NCI-H1417 (cell line): ENCODE data around the gene ITPR1.

Experiments
- DNase-seq, 3 experiments: peaks; one replicate each; lab custom pipeline; 2025; lab: John Stamatoyannopoulos, UW

Gene ITPR1

DNA sequence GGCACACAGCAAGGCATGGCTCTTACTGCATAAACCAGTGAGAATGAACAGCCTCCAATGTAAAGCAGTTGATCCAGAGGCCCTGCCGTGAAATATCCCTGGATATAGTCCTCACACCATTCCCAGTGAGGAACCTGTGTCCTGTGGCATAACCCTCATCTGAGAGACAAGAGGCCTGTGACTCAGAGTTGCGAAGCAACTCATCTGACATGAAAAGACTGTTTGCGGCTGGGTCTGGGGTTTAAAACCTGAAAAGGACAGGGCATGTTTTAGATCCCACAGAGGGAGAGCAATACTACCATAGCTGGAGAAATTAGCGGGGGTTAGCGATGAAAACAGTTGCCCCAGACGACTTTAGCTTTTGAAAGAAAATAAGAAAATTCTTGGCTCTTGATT is 320.8 kb downstream of the ITPR1 start:
- DNase-seq, result no peak

DNA sequence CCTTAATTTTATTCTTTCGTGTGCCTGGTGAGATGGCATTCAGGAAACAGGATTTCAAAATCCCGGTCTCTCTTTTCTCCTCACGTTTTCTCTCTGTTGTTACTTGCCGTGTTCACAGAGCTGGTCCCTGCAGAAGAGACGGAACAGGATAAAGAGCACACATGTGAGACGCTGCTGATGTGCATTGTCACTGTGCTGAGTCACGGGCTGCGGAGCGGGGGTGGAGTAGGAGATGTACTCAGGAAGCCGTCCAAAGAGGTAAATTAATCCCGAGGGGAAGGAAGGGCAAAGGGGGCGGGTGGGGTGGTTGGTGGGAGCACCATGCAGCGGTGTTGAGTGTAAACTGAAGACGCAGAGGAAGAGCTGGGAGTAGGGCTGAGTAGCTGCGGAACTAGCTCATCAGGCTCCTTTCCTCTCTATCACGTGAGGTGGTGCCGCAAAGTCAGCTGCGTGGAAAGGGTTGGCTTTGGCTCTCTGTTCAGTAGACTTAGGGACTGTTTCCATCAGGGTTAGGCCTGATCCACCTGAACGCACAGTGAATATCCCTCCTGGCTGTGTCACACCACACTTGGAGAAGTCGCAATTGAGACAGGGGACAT is 321.3 kb downstream of the ITPR1 start:
- no peak for DNase-seq

DNA sequence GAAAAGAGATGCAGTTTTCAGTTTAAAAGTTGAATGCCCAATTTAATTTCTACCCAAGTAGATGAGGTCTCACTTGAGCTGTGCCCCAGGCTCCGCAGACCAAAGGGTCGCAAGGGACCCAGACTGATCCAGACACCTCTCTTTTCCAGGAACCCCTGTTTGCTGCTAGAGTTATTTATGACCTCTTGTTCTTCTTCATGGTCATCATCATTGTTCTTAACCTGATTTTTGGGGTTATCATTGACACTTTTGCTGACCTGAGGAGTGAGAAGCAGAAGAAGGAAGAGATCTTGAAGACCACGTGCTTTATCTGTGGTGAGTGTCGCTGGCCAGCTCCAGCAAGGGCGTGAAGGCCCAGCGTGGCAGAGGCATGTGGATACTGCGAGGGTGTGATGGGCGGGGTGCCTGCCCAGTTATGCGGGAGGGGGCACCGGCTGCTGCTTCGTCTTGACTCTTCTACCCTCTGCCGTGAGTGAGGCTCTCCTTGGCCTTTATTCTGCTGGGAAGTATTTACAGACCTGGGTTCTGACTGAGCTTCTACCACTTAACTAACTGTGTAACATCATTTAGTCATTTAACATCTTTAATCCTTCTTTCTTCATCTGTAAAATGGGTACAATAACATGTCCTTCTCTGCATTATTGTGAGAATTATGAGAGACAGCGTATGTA is 321.9 kb downstream of the ITPR1 start:
- DNase-seq, result no peak

DNA sequence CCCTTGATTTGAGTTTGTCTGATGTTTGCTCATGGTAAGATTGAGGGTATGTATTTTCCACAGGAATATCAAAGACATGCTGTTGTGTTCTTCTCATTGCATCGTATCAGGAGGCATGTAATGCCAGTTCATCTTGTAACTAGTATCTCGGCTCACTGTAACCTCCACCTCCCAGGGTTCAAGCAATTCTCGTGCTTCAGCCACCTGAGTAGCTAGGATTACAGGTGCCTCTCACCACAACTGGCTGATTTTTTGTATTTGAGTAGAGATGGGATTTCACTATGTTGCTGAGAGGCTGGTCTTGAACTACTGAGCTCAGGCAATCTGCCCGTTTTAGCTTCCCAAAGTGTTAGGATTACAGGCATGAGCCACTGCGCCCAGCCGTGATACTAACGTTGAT is 323.2 kb downstream of the ITPR1 start:
- DNase-seq, result no peak

DNA sequence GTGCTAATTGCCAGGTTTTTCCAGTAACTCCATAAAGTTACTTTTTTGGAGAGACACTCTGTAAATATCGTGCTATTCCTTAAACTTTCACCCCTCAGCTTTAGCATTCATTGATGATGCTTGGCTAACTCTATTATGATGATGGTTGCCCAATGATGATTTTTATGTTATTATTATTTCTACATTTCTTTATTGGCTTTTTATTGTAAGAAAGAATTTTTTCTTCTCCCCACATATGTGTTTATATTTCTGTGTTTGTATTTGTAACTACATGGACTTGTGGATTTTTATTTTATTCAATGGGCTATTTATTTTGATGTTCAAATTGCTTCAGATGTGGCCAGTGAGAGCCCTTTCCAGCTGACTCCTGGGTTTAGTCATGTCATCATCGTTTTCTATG is 323.6 kb downstream of the ITPR1 start:
- DNase-seq, result no peak

DNA sequence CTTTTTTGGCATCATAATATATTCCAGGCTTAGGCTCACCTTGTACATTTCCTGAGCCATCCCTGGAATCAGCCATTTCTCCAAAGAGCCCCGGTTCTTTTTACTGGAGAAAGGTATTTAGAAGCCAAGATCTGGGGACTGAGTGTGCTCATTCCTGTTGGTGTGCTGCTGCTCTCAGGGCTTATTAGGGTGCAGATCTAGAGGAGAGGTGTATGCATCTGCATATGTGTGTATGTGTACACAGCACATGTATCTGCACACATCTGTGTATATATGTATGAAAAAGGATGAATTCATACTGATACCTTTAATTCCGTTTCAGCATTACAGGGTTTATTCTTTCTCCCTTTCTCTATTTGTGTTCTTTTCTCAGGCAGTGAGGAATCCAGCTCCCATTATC is 324.0 kb downstream of the ITPR1 start:
- no peak for DNase-seq

DNA sequence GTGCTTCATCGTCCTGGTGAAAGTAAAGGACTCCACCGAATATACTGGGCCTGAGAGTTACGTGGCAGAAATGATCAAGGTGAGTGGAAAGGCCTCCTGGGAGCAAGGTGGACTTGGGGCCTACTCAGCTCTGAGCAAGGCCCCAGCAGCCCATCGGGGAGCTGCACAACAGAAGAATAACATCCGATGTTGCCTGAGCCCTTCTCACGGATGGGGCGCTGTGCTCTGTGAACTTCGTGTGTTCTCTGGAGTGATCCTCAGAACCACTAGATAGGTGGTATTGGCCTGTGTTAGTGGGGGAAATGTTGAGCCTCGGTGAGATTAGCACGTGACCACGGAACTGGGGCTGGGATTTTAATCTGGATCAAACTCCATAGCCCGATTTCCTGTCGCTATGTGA is 325.0 kb downstream of the ITPR1 start:
- no peak for DNase-seq

DNA sequence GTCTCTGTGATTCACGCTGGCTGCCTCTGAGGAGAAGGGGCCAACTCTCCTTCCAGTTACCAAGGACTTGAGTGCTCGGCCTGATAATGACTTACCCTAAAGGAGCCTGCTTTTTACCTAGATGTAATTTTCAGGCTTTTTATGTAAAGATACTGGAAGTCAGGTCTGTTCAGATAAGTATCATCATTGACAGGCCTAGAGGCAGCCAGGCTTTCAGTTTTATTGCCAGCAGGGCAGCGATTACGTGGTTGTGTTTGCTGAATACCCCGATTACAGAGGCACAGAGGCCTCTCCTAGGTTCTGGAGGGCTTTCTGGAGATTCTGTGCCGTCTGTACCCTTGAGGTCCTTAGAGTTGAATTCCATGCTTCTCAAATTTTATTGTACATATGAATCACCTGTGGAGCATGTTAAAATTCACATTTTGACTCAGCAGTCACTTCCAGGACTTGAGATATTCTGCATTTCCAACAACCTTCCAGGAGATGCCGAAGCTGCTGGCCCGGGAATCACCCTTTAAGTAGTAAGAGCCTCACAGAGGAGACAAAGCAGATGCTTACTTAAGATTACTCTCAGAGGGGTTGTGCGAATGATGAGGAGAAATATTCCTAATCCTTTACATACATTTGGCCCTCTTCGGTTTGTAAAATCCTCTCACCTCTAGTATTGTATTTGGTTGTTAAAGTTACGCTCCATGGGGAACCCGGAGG is 326.0 kb downstream of the ITPR1 start:
- no peak for DNase-seq

DNA sequence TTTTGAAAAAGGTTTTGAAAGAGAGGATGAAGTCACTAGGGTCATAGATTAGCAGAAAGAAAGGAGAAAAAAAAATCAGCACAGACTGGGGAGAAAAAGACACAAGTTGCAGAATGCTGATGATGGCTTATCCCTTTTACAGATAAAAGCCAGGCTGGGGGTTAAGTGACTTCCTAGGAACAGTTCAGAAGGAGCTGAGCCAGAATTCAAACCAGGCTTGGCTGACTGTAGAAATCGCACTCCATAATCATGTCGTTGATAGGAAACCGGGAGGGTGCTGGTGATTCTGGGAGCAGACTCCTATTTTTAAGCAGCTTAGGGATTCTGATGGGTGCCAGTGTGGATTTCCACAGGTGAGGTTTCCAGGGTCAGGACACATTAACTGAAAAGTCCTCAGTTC is 326.6 kb downstream of the ITPR1 start:
- DNase-seq, result no peak

DNA sequence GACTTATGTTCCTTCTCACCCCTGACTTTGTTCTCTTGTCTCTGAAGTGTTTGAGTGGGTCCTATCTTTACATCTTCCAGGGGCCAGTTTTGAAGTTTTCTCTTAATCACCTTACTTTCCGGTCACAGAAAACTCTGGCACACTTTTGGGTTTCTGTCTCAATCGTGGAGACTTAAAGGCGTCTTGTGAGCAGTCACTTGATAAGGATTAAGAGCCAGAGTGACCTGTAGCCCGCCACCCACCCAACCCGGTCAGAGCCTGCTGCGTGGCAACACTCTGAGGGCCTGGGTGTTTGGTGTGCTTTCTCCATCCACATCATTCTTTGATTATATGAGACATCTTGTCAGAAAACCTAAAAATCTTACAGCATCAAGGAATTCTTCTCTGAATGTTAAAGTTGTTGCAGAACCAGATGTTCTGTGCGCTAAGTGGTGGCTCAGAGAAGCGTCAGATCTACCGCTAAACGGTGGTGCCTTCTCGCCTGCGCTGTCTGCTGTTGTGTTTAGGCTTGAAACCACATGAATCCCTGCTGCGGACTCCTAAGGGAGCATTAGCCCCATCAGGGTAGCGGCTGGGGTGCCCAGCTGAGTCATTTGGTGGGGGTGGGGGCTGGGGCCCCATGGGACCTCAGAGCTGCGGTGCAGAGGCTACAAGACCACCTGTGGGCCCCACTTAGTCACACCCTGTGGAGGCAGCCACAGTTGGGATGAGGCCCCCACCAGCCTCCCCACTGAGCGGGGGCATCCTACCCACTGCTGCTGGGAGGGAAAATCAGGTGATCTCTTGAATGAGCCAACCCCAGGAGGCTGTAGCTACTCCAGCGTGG is 327.4 kb downstream of the ITPR1 start:
- DNase-seq, result no peak

DNA sequence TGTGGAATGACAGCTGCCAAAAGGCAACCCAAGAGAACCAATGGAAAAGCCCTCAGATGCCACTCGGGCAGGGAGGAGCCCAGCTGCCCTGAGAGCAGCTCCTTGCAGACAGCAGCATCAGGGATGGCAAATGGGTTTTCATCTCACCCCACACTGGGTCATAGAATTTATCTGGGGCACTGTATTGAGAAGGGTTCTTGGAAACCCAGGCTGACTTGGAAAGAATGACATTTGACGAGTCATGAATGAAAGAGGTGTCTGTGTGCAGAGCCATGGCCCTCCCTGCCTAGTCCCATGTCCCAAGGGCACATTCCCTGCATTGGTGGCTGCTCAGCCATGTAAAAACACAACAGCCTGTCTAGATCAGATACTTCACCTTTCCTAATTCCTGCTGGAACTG is 328.2 kb downstream of the ITPR1 start:
- no peak for DNase-seq

DNA sequence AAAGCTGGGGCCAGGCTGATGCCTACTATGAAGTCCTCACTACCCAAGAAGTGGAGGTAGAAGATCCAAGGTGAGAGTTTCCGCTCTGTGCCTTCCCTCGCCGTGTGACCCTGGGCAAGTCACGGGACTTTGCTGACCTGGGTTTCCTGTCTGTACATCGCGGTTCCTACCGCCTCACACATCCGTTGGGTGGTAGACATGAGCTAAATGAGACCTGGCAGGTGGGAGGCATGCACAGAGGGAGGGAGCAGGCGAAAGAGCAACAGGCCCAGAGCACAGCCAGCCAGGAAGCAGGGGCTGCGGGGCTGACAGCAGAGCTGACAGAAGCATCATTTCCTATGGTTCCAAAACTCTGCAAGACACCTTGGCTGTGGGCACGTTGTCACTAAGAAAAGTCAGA is 328.8 kb downstream of the ITPR1 start:
- no peak for DNase-seq

DNA sequence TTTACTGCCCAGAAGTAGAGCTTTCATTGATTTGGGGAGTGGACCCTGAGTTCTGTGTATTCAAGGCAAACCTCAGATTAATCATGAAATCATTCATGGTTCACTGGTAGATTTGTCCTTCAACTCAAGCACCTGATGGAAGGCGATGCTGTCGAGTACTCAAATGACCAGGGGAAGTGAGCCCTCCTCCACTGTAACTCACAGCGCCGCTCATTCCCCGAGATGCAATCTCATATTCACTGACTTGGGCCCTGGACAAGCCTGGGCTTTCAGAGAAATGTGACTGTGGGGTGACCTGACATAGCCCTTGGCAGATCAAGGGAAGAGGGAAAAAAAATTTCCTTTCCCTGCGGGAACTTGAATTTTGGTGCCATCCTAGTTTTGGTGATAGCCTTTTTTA is 329.4 kb downstream of the ITPR1 start:
- no peak for DNase-seq

DNA sequence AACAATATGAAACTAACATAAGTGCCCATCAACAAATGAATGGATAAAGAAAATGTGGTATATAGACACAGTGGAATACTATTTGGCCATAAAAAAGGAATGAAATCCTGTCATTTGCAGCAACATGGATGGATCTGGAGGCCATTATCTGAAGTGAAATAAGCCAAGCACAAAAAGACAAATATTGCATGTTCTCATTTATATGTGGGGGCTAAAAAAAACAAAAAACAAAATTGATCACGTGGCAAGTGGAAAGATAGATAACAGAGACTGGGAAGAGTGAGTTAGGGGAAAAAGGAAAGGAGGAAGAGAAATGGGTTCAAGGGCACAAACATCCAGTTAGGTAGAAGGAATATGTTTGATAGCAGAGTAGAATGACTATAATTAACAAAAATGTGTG is 330.2 kb downstream of the ITPR1 start:
- DNase-seq, result no peak

DNA sequence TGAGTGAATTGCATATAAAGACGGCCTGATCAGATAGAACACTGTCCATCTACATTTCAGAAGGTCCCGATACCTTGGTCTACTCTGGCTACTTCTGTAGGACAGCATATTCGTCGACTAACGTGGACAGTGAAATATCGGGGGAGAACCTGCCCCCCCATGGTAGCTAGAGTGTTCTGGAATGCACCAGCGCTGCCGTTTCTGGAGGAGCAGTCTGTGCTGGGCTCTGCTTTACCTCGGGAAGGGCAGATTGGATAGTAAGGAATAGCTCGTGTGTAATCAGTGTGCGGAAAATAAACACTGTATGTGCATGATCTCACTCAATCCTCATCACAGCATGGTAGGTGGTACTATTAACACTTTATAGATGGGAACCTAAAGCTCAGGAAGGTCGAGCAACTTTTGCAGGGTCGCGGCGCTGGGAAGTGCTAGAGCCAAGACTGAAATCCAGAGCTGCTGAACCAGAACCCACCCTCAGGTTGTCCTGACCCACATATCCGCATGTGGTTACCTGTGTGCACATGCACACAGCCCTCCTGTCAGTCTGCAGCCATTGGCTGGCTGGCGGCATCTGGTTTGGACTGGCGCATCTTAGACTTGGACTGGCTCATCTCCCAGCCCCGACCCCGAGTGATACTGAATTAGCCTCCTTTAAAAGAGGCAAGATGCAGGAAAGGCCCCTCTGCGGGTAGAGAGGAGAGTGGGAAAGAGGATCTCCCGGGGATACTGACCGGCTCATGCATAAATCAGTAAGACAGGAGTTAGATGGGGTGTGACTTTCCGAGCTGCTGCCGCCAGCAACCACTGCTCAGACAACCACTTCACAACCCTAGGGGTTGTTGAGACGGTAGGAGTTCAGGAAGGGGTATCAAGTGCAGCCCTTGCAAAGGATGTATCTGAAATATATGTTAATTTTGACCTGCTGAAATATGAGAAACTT is 331.1 kb downstream of the ITPR1 start:
- peak in 1 of 3 experiments; percentile 67 for DNase-seq

DNA sequence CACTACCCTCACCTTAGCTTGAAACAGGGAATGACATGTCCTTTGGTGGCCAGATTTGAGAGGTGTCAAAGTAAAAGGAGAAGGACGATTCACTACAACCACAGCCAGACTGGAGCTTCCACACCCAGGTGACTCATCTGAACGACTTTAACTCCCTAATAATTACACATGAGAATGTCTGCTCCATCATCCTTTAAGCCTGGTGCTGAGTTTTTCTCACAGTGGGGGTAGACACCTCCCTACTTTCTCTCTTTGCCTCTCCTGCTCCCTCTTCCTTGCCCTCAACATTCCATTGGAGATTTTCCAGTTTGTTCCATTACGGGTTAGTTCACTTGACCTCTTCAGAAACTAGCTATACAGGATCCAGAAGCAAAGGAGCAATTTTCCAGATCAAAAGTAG is 331.8 kb downstream of the ITPR1 start:
- no peak for DNase-seq

DNA sequence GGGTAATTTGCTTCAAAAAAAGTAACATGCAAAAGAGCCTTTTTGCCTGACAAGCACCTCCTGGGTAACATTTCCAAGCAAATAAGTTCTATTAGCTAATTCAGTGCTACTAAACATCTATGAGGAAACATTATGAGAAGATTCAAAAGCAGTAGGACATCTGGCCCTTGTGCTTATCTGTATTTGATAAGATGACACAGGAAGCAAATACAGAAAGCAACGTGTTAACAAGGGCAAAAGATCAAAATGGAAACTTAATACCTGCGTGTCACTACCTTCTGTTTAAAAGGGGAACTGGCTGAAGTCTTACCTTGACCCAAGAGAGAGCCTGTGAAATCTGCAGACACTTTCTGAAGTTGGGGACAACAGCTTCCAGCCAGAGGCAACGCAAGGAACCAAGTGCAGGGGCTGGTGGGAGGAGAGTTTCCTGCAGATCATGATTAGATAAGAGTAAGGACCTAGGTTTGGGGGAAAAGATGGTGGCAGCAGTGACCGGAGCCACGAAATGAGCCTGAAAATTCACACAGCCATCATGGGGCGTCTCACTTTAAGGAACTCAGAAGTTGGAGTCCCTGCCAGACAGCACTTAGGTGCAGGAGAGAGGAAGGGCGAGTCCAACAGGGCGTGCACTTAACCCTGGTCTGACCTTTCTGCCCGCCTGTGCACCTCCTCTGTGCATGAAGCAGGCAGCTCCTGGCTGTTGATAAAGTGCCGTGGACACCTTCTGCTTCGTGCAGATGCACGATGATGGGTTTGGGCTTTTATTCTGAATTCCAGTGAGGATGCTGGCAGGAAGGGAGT is 332.5 kb downstream of the ITPR1 start:
- no peak for DNase-seq

DNA sequence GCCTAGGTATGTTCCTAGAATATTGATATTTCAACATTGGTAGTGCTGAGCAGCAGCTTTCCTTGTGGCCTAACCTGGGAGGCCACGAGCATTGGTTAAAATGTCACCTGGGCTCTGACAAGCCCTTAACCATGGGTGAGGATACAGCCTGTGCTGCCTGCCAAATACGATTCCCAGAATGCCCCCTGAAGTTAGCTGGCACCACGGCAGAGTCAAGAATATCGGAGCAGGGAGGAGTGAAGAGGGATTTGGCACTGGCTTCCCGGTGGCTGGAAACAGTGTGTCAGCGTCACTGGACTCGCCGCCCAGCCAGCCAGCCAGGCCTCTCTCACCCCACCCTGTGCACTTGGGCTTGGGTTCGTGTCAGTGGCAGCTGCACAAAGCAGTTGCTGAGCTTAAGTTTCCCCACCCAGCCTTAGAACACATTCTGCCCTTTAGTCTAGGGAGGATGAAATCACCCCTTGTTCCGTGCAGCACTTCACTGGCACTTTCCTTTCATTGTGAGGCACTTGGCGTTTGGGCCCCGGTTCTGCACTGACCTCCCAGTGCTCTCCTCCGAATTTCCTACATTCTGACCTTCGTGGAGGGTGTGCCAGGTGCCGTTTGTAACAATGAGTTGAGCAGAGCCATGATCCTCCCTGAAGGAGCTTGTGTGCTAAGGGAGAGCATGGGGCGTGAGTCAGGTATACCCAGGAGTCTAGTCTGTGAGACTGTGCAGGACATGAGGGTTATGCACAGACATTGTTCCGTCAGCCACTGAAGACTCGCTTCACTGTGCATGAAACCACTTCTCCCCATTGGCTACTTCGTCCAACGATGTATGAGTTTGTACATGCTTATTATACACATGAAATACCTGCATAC is 333.3 kb downstream of the ITPR1 start:
- DNase-seq, result no peak

DNA sequence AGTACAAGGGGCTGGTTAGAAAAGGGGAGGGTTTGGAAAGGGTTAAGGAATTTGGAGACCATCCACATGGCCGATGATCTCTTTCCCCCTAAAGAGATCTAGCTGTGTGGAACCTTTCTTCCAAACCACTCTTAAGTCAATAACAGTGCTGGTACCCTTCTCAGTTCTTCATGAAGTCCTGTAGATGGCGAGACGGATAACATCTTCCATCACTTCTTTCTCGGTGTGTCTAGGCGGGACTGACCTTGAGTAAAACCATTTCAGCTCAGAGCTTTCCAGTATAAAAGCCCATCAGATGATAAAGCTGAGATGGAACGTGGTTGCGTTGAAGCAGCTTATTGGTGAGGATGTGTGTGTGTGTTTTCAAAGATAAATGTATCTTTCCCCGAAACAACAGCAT is 334.6 kb downstream of the ITPR1 start:
- no peak for DNase-seq
